Stimulated activated CD4-positive, alpha-beta T cell treated with anti-CD3 and anti-CD28 coated beads, Interleukin-1b, Interleukin-23, amount 100 ng/mL, for 24 hours (primary cell): ENCODE results near the gene ABCA13.
"Not testable (repeated sequence)": the region's sequence is repeated elsewhere in the genome, so short reads cannot be mapped to it uniquely, and the experiment has no call there.

Experiments used
- DNase-seq, 4 experiments: peaks; one replicate each; pipeline ENCODE4 v3.0.0-alpha.2; 2020; ENCODE audit warnings: low read depth in 4 of 4, low spot score in 1 of 4

Gene ABCA13

GRCh38 chr7:48173313-48173712 lies 2.1 kb downstream of the ABCA13 start:
- no peak for DNase-seq

- DNase-seq = no peak
Measured at GRCh38 chr7:48173756-48174382, 2.6 kb downstream of the ABCA13 start.

GRCh38 chr7:48175019-48175418 lies 3.8 kb downstream of the ABCA13 start:
- DNase-seq = no peak

- DNase-seq = no peak
Measured at GRCh38 chr7:48176356-48176893, 5.2 kb downstream of the ABCA13 start.

GRCh38 chr7:48177271-48177670 lies 6.0 kb downstream of the ABCA13 start:
- DNase-seq = no peak

- DNase-seq = no peak
Measured at GRCh38 chr7:48179496-48180030, 8.3 kb downstream of the ABCA13 start.

GRCh38 chr7:48180981-48181380 lies 9.7 kb downstream of the ABCA13 start:
- no peak for DNase-seq

- no peak for DNase-seq
Measured at GRCh38 chr7:48182718-48183369, 11.6 kb downstream of the ABCA13 start.

GRCh38 chr7:48183370-48183743 lies 12.1 kb downstream of the ABCA13 start:
- no peak for DNase-seq

GRCh38 chr7:48183965-48184364 lies 12.7 kb downstream of the ABCA13 start:
- no peak for DNase-seq

GRCh38 chr7:48188776-48189520 lies 17.7 kb downstream of the ABCA13 start:
- no peak for DNase-seq

GRCh38 chr7:48192996-48193395 lies 21.7 kb downstream of the ABCA13 start:
- no peak for DNase-seq

GRCh38 chr7:48193421-48193820 lies 22.2 kb downstream of the ABCA13 start:
- no peak for DNase-seq

- DNase-seq = not testable (repeated sequence)
Measured at GRCh38 chr7:48200946-48201589, 29.8 kb downstream of the ABCA13 start.

GRCh38 chr7:48202916-48203315 lies 31.7 kb downstream of the ABCA13 start:
- not testable (repeated sequence) for DNase-seq

GRCh38 chr7:48207155-48207675 lies 36.0 kb downstream of the ABCA13 start:
- DNase-seq = no peak

GRCh38 chr7:48209004-48209600 lies 37.8 kb downstream of the ABCA13 start:
- DNase-seq = no peak

GRCh38 chr7:48213226-48213625 lies 42.0 kb downstream of the ABCA13 start:
- no peak for DNase-seq

- no peak for DNase-seq
Measured at GRCh38 chr7:48217266-48217665, 46.0 kb downstream of the ABCA13 start.

- DNase-seq = no peak
Measured at GRCh38 chr7:48217753-48218152, 46.5 kb downstream of the ABCA13 start.

GRCh38 chr7:48224042-48224441 lies 52.8 kb downstream of the ABCA13 start:
- no peak for DNase-seq
